GM12892 (cell line): ENCODE data around the gene THOC5.

Experiments
- POLR2A ChIP-seq: IDR thresholded peaks from 2 replicates; pipeline ENCODE4 v1.6.1; 2011; ENCODE audit warnings: low read depth, low read length, control low read depth
- TAF1 ChIP-seq: IDR thresholded peaks from 2 replicates; pipeline ENCODE4 v1.6.1; 2011; ENCODE audit warnings: low read depth, mild to moderate bottlenecking, control low read depth, low read length, borderline replicate concordance

DNA sequence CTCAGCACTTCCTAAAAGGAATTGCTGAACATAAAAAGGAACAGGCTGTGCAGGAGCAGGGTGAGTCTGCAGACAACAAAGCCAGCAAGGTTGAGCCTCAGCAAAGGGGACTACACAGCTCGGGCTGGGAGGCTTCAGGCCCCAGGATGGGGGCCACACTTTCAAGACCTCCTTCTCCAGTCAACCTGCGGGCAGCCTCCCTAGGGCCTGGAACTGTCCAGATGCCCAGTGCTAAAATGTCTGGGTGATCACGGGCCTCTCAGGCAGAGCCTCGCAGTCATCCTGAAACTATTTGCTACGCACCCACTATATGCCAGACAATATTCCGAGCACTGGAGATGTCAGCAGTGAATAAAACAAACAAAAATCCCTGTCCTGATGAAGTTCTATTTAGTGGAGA lies 77.4 kb downstream of the THOC5 start:
- TF ChIP-seq POLR2A = no peak
- no peak for TF ChIP-seq TAF1
